Measurements from ENCODE around the gene PDK3.
A peak's percentile ranks its signal among the peaks of the same experiment; 100 is the strongest.

Gene PDK3

GRCh38 chrX:24528605-24529004, 63.5 kb downstream of the PDK3 start:
- no peak for TF ChIP-seq CTCF (IDR thresholded peaks at IDR 0.05; ENCODE audit: insufficient read depth, missing control alignments)
- FAIRE-seq (no peak), DNase-seq (ENCODE audit: insufficient read length, low spot score) (no peak)

GRCh38 chrX:24536551-24536950, 71.5 kb downstream of the PDK3 start:
- no peak for TF ChIP-seq CTCF (IDR thresholded peaks at IDR 0.05; ENCODE audit: insufficient read depth, missing control alignments)
- no peak for FAIRE-seq
- DNase-seq (ENCODE audit: insufficient read length, low spot score) = no peak

GRCh38 chrX:24542756-24543155, 77.7 kb downstream of the PDK3 start:
- TF ChIP-seq CTCF (IDR thresholded peaks at IDR 0.05; ENCODE audit: insufficient read depth, missing control alignments) = no peak
- DNase-seq (ENCODE audit: insufficient read length, low spot score) (no peak), FAIRE-seq (no peak)

GRCh38 chrX:24547961-24548360, 82.9 kb downstream of the PDK3 start:
- no peak for TF ChIP-seq CTCF (IDR thresholded peaks at IDR 0.05; ENCODE audit: insufficient read depth, missing control alignments)
- DNase-seq (ENCODE audit: insufficient read length, low spot score) (no peak), FAIRE-seq (no peak)

- TF ChIP-seq CTCF (IDR thresholded peaks at IDR 0.05; ENCODE audit: insufficient read depth, missing control alignments) = no peak
- FAIRE-seq (no peak), DNase-seq (ENCODE audit: insufficient read length, low spot score) (no peak)
These were observed 85.1 kb downstream of the PDK3 start for GRCh38 chrX:24550166-24550565.

GRCh38 chrX:24553011-24553410, 87.9 kb downstream of the PDK3 start:
- DNase-seq (ENCODE audit: insufficient read length, low spot score) (no peak), FAIRE-seq (no peak)
- no peak for TF ChIP-seq CTCF (IDR thresholded peaks at IDR 0.05; ENCODE audit: insufficient read depth, missing control alignments)

GRCh38 chrX:24561121-24561520, 96.0 kb downstream of the PDK3 start:
- no peak for DNase-seq (ENCODE audit: insufficient read length, low spot score)
- peak; percentile 17 for TF ChIP-seq CTCF (IDR thresholded peaks at IDR 0.05; ENCODE audit: insufficient read depth, missing control alignments)
- no peak for FAIRE-seq
